Uterus (tissue), 4 donors: Measurements from ENCODE around the gene NFE2L1. TPM values are rescaled to one million over a fixed set of nuclear protein-coding genes. Genes with fewer than 3 reads are reported as not detected.

Source experiments
- DNase-seq, 2 donors: peaks; one replicate each; pipeline ENCODE4 v3.0.0-alpha.2; 2019 to 2020
- H3K27ac ChIP-seq, 2 donors: fragments of 200-600 bp; sonication (generic); 1 replicate in 1 of 2; 2 replicates in 1 of 2; pipeline ENCODE4 v1.5.1; 2016 to 2018
- H3K27me3 ChIP-seq, 2 donors: fragments of 200-600 bp; sonication (generic); one replicate each; pipeline ENCODE4 v1.5.1; 2018 to 2019; ENCODE audit warnings: control low read depth in 1 of 2
- H3K36me3 ChIP-seq, 2 donors: fragments of 200-600 bp; sonication (generic); one replicate each; pipeline ENCODE4 v1.5.1; 2019; ENCODE audit warnings: control low read depth in 1 of 2
- H3K4me1 ChIP-seq, 2 donors: fragments of 200-600 bp; sonication (generic); one replicate each; pipeline ENCODE4 v1.5.1; 2018 to 2019; ENCODE audit warnings: control low read depth in 1 of 2
- H3K4me3 ChIP-seq, 2 donors: fragments of 200-600 bp; sonication (generic); 1 replicate in 1 of 2; 2 replicates in 1 of 2; pipeline ENCODE4 v1.5.1; 2018 to 2019; ENCODE audit warnings: mild to moderate bottlenecking in 1 of 2
- H3K9me3 ChIP-seq, 2 donors: fragments of 200-600 bp; sonication (generic); one replicate each; pipeline ENCODE4 v1.5.1; 2019; ENCODE audit warnings: control low read depth in 1 of 2
- POLR2A ChIP-seq, 2 donors: fragments of 450-650 bp; IDR thresholded peaks; one replicate each; pipeline ENCODE4 v1.6.1; 2016; ENCODE audit warnings: antibody characterized with exemption in 2 of 2, mild to moderate bottlenecking in 1 of 2, moderate library complexity in 1 of 2
- intact Hi-C: fragments of 100-400 bp; cut with DNase I; formaldehyde crosslinking; loops from one replicate; pipeline ENCODE4 v1.15.1; 2023; ENCODE audit warnings: low total_unique reads
- total RNA-seq, 4 donors: library from RNA; depleted of rRNA in 3 of 4; stranded (reverse); fragments of >200 nt in 3 of 4; gene quantifications; one replicate each; pipeline versions ENCODE4 v1.1.0 to v1.2.4, GENCODE V29; 2014 to 2023
- TF ChIP-seq, protein P1 (sequence below), 4 experiments: fragments of 200-600 bp in 2 of 4; fragments of 450-650 bp in 2 of 4; sonication (generic) in 2 of 4; IDR thresholded peaks; one replicate each; pipeline ENCODE4 v1.5.1; 2016 to 2019; ENCODE audit warnings: antibody characterized with exemption in 4 of 4, mild to moderate bottlenecking in 2 of 4, moderate library complexity in 1 of 4
- donor health status: DM: yes; HTN: yes; CAD: no.

NFE2L1 gene
- total RNA-seq, 4 donors from 2014 or later: 85.6 to 323 (median 176) TPM

- Histone ChIP-seq H3K27ac (no peak overlapping the region), H3K27me3 (no peaks in the 10 kb centered on the region), H3K9me3 (no peaks in the 10 kb centered on the region), H3K4me3 (no peak overlapping the region), H3K36me3 (no peaks in the 10 kb centered on the region), H3K4me1 (no peaks in the 10 kb centered on the region)
- TF ChIP-seq, protein P1, sequence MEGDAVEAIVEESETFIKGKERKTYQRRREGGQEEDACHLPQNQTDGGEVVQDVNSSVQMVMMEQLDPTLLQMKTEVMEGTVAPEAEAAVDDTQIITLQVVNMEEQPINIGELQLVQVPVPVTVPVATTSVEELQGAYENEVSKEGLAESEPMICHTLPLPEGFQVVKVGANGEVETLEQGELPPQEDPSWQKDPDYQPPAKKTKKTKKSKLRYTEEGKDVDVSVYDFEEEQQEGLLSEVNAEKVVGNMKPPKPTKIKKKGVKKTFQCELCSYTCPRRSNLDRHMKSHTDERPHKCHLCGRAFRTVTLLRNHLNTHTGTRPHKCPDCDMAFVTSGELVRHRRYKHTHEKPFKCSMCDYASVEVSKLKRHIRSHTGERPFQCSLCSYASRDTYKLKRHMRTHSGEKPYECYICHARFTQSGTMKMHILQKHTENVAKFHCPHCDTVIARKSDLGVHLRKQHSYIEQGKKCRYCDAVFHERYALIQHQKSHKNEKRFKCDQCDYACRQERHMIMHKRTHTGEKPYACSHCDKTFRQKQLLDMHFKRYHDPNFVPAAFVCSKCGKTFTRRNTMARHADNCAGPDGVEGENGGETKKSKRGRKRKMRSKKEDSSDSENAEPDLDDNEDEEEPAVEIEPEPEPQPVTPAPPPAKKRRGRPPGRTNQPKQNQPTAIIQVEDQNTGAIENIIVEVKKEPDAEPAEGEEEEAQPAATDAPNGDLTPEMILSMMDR (IDR thresholded peaks at IDR 0.05): no peak
- no peak for TF ChIP-seq POLR2A (IDR thresholded peaks at IDR 0.05)
- intact Hi-C loops: no loop called here
- no peak for DNase-seq
These were observed 33.7 kb downstream of the NFE2L1 start for GRCh38 chr17:48081858-48082257.

DNA sequence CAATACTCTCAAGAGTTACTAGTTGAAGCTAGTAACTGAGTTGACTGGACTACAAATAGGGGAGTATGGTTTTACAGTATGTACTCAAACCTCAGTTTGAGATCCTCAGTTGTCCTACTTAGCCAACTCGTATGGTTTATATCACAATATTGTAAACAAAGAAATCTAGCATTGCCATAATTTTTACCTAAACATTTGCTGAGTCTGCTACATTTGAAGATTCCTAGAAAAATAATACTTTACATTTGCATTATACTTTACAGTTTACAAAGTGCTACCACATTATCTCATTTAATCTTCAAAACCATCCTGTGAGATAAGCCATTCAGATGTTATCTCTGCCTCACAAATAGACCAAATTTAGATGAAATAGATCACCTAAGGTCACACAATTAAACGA, 36.8 kb downstream of the NFE2L1 start:
- DNase-seq: no peak
- TF ChIP-seq POLR2A (IDR thresholded peaks at IDR 0.05): no peak
- TF ChIP-seq, protein P1 (IDR thresholded peaks at IDR 0.05): no peak
- Histone ChIP-seq H3K27me3 (no peaks in the 10 kb centered on the region), H3K27ac (no peak overlapping the region), H3K4me3 (no peak overlapping the region), H3K9me3 (no peaks in the 10 kb centered on the region), H3K36me3 (no peaks in the 10 kb centered on the region), H3K4me1 (no peaks in the 10 kb centered on the region)
- intact Hi-C loops: no loop called here

DNA sequence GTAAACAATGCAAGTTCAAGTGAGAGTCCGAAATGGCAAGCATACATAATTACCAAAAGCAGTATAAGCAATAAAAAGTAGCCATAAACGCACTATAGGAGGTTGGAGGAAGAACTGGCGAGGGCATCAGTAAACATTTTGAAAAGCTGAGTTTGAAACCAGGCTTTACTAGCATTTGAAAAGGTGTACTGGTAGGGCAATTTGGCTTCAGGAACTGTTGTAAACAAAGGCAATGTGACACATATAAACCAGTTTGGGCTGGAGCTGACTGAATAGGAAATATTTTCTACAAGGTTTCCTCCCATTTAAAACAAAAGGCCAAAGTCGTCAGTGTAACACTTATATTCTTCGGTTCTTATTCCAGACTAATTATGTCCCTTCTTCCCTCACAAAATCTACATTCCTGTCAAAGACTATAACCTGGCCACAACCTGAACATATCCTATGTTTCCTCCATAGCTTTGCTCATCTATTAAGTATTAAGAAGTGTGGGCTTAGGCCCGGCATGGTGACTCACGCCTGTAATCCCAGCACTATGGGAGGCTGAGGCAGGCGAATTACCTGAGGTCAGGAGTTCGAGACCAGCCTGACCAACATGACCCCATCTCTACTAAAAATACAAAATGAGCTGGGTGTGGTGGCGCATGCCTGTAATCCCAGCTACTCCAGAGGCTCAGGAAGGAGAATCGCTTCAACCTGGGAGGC, 45.3 kb downstream of the NFE2L1 start:
- no peak for DNase-seq
- Histone ChIP-seq H3K9me3 (no peaks in the 10 kb centered on the region), H3K27me3 (no peaks in the 10 kb centered on the region), H3K4me1 (no peaks in the 10 kb centered on the region), H3K36me3 (no peaks in the 10 kb centered on the region), H3K4me3 (no peak overlapping the region), H3K27ac (no peak overlapping the region)
- TF ChIP-seq POLR2A (IDR thresholded peaks at IDR 0.05): no peak
- TF ChIP-seq, protein P1 (IDR thresholded peaks at IDR 0.05): no peak
- intact Hi-C loops: no loop called here

DNA sequence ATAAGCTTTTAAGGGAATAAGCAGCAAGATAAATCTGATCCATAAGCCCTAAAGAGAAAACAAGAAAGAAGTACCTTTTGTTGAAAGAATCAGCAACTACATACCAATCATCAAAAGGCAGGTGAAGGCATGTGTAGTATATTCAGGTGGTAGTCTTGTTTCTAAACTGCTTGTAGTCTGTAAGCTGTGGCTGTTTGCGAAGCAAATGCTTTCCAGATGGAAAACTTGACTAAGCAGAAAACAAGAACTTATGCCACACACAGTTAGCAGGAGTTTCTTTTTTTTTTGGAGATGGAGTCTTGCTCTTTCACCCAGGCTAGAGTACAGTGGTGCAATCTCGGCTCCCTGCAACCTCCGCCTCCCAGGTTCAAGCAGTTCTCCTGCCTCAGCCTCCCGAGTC, 47.5 kb downstream of the NFE2L1 start:
- Histone ChIP-seq H3K27ac (no peak overlapping the region), H3K4me1 (no peaks in the 10 kb centered on the region), H3K9me3 (no peaks in the 10 kb centered on the region), H3K36me3 (no peaks in the 10 kb centered on the region), H3K27me3 (no peaks in the 10 kb centered on the region), H3K4me3 (no peak overlapping the region)
- no peak for DNase-seq
- TF ChIP-seq, protein P1 (IDR thresholded peaks at IDR 0.05): no peak
- TF ChIP-seq POLR2A (IDR thresholded peaks at IDR 0.05): no peak
- intact Hi-C loops: no loop called here

DNA sequence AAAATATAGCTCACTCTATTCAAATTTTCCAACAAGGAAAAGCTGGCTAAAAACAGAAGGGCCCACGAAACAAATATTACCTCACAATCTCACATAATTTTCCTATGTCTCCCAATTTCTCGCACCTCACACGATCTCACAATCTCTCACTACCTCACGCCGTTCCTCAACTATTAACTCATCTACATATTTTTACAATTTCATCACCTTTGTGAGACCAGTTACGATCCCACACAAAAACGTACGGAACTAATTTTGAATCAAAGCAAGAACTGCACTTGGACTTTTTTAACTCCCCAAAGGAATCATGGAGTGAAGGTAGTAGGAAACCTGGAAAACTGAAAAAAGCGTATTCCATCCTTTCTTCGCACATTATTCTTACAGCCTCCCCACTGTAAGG, 52.0 kb downstream of the NFE2L1 start:
- peaks cover 0 to 3% of the 10 kb centered on the region in 2 donors for H3K4me1 ChIP-seq
- intact Hi-C loops: no loop called here
- peak overlapping the region; percentile 92 to 96 for H3K27ac ChIP-seq
- H3K4me3 ChIP-seq: peak overlapping the region; percentile 93 to 97
- no peaks in the 10 kb centered on the region for H3K9me3 ChIP-seq
- no peaks in the 10 kb centered on the region for H3K36me3 ChIP-seq
- DNase-seq: no peak
- H3K27me3 ChIP-seq: no peaks in the 10 kb centered on the region
- TF ChIP-seq, protein P1 (IDR thresholded peaks at IDR 0.05): peak in 1 of 4 experiments; percentile 3
- TF ChIP-seq POLR2A (IDR thresholded peaks at IDR 0.05): no peak
